Breast epithelium (tissue), 4 donors: ENCODE results near the gene PPAN. TPM values are rescaled to one million over a fixed set of nuclear protein-coding genes. Genes with fewer than 3 reads are reported as not detected.

Experiments used
- DNase-seq, 2 donors: peaks; one replicate each; pipeline ENCODE4 v3.0.0-alpha.2; 2019; ENCODE audit warnings: low spot score in 2 of 2
- H3K27ac ChIP-seq, 2 donors: fragments of 200-600 bp; sonication (generic) in 1 of 2; one replicate each; pipeline ENCODE4 v1.5.1; 2016 to 2019; ENCODE audit warnings: mild to moderate bottlenecking in 1 of 2
- H3K27me3 ChIP-seq, 2 donors: fragments of 200-600 bp; sonication (generic) in 1 of 2; one replicate each; pipeline versions ENCODE4 v1.5.1 to v1.6.0; 2017 to 2019; ENCODE audit warnings: control low read depth in 1 of 2, mild to moderate bottlenecking in 1 of 2
- H3K36me3 ChIP-seq: fragments of 200-600 bp; one replicate; pipeline ENCODE4 v1.5.1; 2019
- H3K4me1 ChIP-seq, 2 donors: fragments of 200-600 bp; sonication (generic); one replicate each; pipeline ENCODE4 v1.5.1; 2016 to 2019; ENCODE audit warnings: control low read depth in 1 of 2
- H3K4me3 ChIP-seq, 3 donors: fragments of 200-600 bp; sonication (generic); 1 replicate in 2 of 3; 2 replicates in 1 of 3; pipeline ENCODE4 v1.5.1; 2016 to 2019; ENCODE audit warnings: mild to moderate bottlenecking in 3 of 3, moderate library complexity in 2 of 3
- H3K9me3 ChIP-seq, 2 donors: fragments of 200-600 bp; sonication (generic) in 1 of 2; one replicate each; pipeline ENCODE4 v1.5.1; 2016 to 2019; ENCODE audit warnings: control low read depth in 1 of 2
- POLR2A ChIP-seq: fragments of 450-650 bp; IDR thresholded peaks from one replicate; pipeline ENCODE4 v1.6.1; 2016; ENCODE audit warnings: antibody characterized with exemption, mild to moderate bottlenecking, moderate library complexity
- POLR2AphosphoS5 ChIP-seq, 3 donors: sonication (generic); formaldehyde crosslinking; IDR thresholded peaks; one replicate each; pipeline ENCODE4 v1.6.1; 2017; ENCODE audit warnings: antibody characterized with exemption in 3 of 3
- intact Hi-C: fragments of 100-400 bp; cut with DNase I; formaldehyde crosslinking; loops from one replicate; pipeline ENCODE4 v1.15.1; 2023; ENCODE audit warnings: low total_unique reads
- total RNA-seq, 3 donors: library from RNA; depleted of rRNA; stranded (reverse); fragments of >200 nt; gene quantifications; one replicate each; pipeline ENCODE4 v1.1.0, GENCODE V29; 2016
- TF ChIP-seq, protein P1 (sequence below), 3 donors: fragments of 450-650 bp; IDR thresholded peaks; one replicate each; pipeline ENCODE4 v1.5.1; 2016 to 2017; ENCODE audit warnings: antibody characterized with exemption in 3 of 3, mild to moderate bottlenecking in 3 of 3, moderate library complexity in 3 of 3

The PPAN gene
- total RNA-seq, 3 donors from 2014 or later, result 17.1 to 44.2 (median 35.3) TPM

DNA sequence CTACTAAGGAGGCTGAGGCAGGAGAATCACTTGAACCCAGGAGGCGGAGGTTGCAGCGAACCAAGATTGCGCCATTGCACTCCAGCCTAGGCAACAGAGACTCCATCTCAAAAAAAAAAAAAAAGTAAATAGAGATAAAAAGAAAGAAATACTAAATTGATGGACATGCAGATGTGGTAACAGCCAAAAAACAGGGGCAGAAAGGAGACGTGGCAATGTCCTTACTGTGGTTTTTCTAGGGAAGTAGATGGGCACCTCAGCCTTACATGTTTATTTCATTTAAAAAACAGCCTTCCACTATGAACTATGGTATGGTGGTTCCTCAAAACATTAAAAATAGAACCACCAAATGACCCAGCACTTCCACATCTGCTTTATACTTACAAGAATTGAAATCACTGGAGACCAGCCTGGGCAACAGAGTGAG lies 20.1 kb downstream of the PPAN start:
- no peak overlapping the region for H3K4me3 ChIP-seq
- DNase-seq, result no peak
- H3K9me3 ChIP-seq, result no peaks in the 10 kb centered on the region
- H3K27me3 ChIP-seq, result no peaks in the 10 kb centered on the region
- H3K4me1 ChIP-seq, result no peaks in the 10 kb centered on the region
- TF ChIP-seq, protein P1, sequence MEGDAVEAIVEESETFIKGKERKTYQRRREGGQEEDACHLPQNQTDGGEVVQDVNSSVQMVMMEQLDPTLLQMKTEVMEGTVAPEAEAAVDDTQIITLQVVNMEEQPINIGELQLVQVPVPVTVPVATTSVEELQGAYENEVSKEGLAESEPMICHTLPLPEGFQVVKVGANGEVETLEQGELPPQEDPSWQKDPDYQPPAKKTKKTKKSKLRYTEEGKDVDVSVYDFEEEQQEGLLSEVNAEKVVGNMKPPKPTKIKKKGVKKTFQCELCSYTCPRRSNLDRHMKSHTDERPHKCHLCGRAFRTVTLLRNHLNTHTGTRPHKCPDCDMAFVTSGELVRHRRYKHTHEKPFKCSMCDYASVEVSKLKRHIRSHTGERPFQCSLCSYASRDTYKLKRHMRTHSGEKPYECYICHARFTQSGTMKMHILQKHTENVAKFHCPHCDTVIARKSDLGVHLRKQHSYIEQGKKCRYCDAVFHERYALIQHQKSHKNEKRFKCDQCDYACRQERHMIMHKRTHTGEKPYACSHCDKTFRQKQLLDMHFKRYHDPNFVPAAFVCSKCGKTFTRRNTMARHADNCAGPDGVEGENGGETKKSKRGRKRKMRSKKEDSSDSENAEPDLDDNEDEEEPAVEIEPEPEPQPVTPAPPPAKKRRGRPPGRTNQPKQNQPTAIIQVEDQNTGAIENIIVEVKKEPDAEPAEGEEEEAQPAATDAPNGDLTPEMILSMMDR (IDR thresholded peaks at IDR 0.05), result no peak
- TF ChIP-seq POLR2AphosphoS5 (IDR thresholded peaks at IDR 0.05) (no peak), POLR2A (no peak)
- intact Hi-C loops, result no loop called here
- H3K36me3 ChIP-seq, result no peaks in the 10 kb centered on the region
- no peak overlapping the region for H3K27ac ChIP-seq

DNA sequence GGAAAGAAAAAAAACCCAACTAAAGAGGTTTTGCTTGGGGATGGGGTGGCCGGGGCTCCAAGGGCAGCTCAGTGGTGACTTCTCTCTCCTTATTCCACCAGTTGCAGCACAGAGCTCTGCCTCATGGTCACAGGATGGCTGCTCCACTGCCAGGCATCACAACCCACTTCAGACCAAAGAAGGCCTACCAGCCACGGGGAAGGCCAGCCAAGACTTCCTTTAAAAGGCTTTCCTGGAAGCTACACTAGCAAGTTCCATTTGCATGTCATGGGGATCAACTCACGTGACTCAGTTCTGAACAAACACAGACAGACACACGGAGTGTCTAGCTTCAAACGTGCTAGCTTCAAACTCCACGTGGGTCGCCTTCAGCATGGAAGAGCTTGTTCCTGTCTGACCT lies 26.7 kb downstream of the PPAN start:
- Histone ChIP-seq H3K9me3 (no peaks in the 10 kb centered on the region), H3K4me1 (no peaks in the 10 kb centered on the region), H3K27ac (no peak overlapping the region), H3K36me3 (peaks cover 4% of the 10 kb centered on the region), H3K4me3 (no peak overlapping the region), H3K27me3 (no peaks in the 10 kb centered on the region)
- no peak for DNase-seq
- TF ChIP-seq, protein P1 (IDR thresholded peaks at IDR 0.05), result no peak
- TF ChIP-seq POLR2A (no peak), POLR2AphosphoS5 (IDR thresholded peaks at IDR 0.05) (no peak)
- intact Hi-C loops, result no loop called here

DNA sequence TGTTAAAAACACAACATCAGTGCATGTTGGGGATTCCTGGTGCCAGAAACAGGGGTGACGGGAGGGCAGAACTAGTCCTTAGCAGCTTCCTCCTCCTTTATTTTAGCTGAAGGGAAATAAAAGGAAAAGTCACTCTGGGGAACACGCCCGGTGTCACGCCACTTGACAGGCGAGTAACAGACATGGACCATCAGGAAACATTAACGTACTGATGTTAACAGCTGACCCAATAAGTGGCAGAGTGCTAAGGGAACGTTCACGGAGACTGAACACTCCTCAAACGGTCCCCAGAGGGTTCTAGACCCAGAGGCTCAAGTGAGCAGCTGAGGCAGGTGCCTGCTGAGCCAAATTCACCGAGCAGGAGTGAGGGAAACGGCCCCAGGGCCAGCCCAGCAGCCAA lies 27.4 kb downstream of the PPAN start:
- H3K36me3 ChIP-seq, result peaks cover 4% of the 10 kb centered on the region
- no peak for DNase-seq
- TF ChIP-seq POLR2A (no peak), POLR2AphosphoS5 (IDR thresholded peaks at IDR 0.05) (no peak)
- TF ChIP-seq, protein P1 (IDR thresholded peaks at IDR 0.05), result no peak

DNA sequence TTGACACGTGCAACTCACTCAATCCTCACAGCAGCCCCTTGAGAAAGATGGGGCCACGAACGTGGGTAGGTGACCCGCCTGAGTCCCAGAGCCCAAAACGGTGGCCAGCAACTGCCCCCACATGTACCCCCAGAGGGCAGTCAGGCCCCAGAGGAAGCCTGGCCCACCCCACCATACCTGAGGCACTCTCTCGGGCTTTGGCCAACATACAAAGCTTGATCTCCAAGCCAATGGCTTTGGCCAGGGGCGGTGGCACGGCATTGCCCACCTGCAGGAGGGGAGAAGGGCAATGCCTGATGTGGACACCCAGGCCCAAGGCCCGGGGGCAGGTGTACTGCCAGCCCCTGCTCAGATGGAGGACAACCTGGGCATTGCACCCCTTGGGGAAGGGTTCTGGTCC lies 27.9 kb downstream of the PPAN start:
- H3K36me3 ChIP-seq, result peaks cover 4% of the 10 kb centered on the region
- TF ChIP-seq, protein P1 (IDR thresholded peaks at IDR 0.05), result no peak
- TF ChIP-seq POLR2A (no peak), POLR2AphosphoS5 (IDR thresholded peaks at IDR 0.05) (no peak)
- no peak overlapping the region for H3K4me3 ChIP-seq
- no peaks in the 10 kb centered on the region for H3K9me3 ChIP-seq
- no peak overlapping the region for H3K27ac ChIP-seq
- H3K4me1 ChIP-seq, result no peaks in the 10 kb centered on the region
- intact Hi-C loops, result no loop called here
- DNase-seq, result no peak
- no peaks in the 10 kb centered on the region for H3K27me3 ChIP-seq

More for the DNA sequence above, 27.4 kb downstream of the PPAN start:
- intact Hi-C loops, result no loop called here
- Histone ChIP-seq H3K4me3 (no peak overlapping the region), H3K9me3 (no peaks in the 10 kb centered on the region), H3K27ac (no peak overlapping the region), H3K4me1 (no peaks in the 10 kb centered on the region), H3K27me3 (no peaks in the 10 kb centered on the region)

DNA sequence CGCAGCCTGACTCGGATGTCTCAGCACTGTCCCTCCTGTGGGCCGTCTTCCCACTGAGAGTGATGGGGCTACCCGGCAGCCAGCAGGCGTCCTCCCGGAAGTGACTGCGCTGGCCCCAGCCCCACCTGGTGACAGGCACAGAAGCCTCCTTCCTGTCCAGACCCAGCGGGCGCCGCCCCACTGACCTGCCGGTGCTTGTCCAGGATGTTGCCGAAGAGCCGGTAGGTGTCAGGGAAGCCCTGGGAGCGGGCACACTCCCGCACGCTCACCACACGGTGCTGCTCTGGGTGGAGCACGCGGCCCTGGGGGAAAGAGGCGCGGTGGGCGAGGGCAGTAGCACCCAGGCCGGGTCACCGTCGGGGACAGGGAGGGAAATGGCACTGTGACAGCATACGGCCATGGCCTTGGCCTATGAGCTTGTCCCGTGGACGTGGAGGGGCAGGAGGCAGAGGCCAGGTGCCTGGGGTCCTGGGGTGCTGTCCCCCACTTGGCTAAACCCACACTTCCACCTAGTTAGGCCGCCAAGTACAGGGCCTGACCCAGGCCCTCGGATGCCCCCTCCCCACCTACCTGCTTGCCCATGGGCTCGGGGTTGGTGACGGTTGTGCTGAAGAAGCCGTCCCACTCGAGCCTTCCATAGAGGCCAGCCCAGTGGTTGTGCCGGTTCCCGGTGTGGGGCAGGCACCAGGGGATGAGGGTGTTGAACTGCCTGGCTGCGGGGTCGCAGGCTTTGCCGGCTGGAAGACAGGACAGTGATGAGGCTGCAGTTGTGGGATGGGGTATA lies 29.6 kb downstream of the PPAN start:
- intact Hi-C loops, result no loop called here
- no peak for TF ChIP-seq POLR2AphosphoS5 (IDR thresholded peaks at IDR 0.05)
- TF ChIP-seq, protein P1 (IDR thresholded peaks at IDR 0.05), result no peak
- TF ChIP-seq POLR2A, result no peak
- peak in 1 of 2 donors; percentile 68 for DNase-seq
- Histone ChIP-seq H3K4me3 (peak overlapping the region in 2 of 3 donors; percentile 33 to 37), H3K36me3 (peaks cover 4% of the 10 kb centered on the region), H3K4me1 (no peaks in the 10 kb centered on the region), H3K9me3 (no peaks in the 10 kb centered on the region), H3K27me3 (no peaks in the 10 kb centered on the region), H3K27ac (peak overlapping the region; percentile 33 to 77)
